Stomach (tissue), 9 donors: ENCODE results near the gene BCAR3. TPM values are rescaled to one million over a fixed set of nuclear protein-coding genes. Genes with fewer than 3 reads are reported as not detected.
"Not testable (repeated sequence)": the region's sequence is repeated elsewhere in the genome, so short reads cannot be mapped to it uniquely, and the experiment has no call there.

Source experiments
- DNase-seq, 2 donors: peaks; one replicate each; pipeline versions ENCODE4 v3.0.0 to v3.0.0-alpha.2; 2013 to 2019
- H3K27ac ChIP-seq, 5 donors: fragments of 200-600 bp in 4 of 5; sonication (generic) in 4 of 5; one replicate each; pipeline ENCODE4 v1.5.1; 2013 to 2019; ENCODE audit warnings: mild to moderate bottlenecking in 1 of 5, moderate library complexity in 1 of 5
- H3K27me3 ChIP-seq, 3 donors: fragments of 200-600 bp; sonication (generic); one replicate each; pipeline ENCODE4 v1.5.1; 2017 to 2019; ENCODE audit warnings: mixed run types in 1 of 3
- H3K36me3 ChIP-seq, 4 donors: fragments of 200-600 bp; sonication (generic); 1 replicate in 3 of 4; 2 replicates in 1 of 4; pipeline ENCODE4 v1.5.1; 2016 to 2019
- H3K4me1 ChIP-seq, 4 donors: fragments of 200-600 bp; sonication (generic); one replicate each; pipeline ENCODE4 v1.5.1; 2016 to 2019
- H3K4me3 ChIP-seq, 4 donors: fragments of 200-600 bp; sonication (generic) in 3 of 4; one replicate each; pipeline ENCODE4 v1.5.1; 2016 to 2019; ENCODE audit warnings: mild to moderate bottlenecking in 1 of 4
- H3K9me3 ChIP-seq, 4 donors: fragments of 200-600 bp; sonication (generic); one replicate each; pipeline ENCODE4 v1.5.1; 2016 to 2019
- CTCF ChIP-seq, 7 experiments: fragments of 450-650 bp in 4 of 7; fragments of 200-600 bp in 3 of 7; sonication (generic) in 3 of 7; IDR thresholded peaks; one replicate each; pipeline ENCODE4 v1.5.1; 2016 to 2019; ENCODE audit warnings: antibody characterized with exemption in 7 of 7, control low read depth in 2 of 7, mild to moderate bottlenecking in 1 of 7
- EP300 ChIP-seq: sonication (generic); formaldehyde crosslinking; IDR thresholded peaks from one replicate; pipeline ENCODE4 v1.6.1; 2017; ENCODE audit warnings: antibody characterized with exemption
- POLR2A ChIP-seq, 4 donors: fragments of 450-650 bp; IDR thresholded peaks; one replicate each; pipeline ENCODE4 v1.6.1; 2016; ENCODE audit warnings: antibody characterized with exemption in 4 of 4, control low read depth in 2 of 4, mild to moderate bottlenecking in 1 of 4, moderate library complexity in 1 of 4
- POLR2AphosphoS5 ChIP-seq, 3 donors: sonication (generic); formaldehyde crosslinking; IDR thresholded peaks; one replicate each; pipeline ENCODE4 v1.6.1; 2016; ENCODE audit warnings: antibody characterized with exemption in 3 of 3
- WGBS, 5 donors: extraction: QIAGEN DNeasy Blood & Tissue Kit in 3 of 5; methylation state at CpG; one replicate each; pipeline versions ENCODE4 v1.1.5 to v1.1.7; 2013 to 2018; 5-methylcytosine and 5-hydroxymethylcytosine counted together
- intact Hi-C: fragments of 100-400 bp; cut with DNase I; formaldehyde crosslinking; loops from one replicate; pipeline ENCODE4 v1.15.1; 2023; ENCODE audit warnings: low total_unique reads
- polyA plus RNA-seq, 3 donors: library from polyadenylated mRNA; stranded (reverse); fragments of 200-250 nt; gene quantifications; one replicate each; pipeline ENCODE4 v1.2.3, GENCODE V29; 2013
- total RNA-seq, 5 donors: library from RNA; depleted of rRNA; stranded (reverse); fragments of >200 nt; gene quantifications; one replicate each; pipeline versions ENCODE4 v1.1.0 to v1.2.3, GENCODE V29; 2014 to 2016
- donor health status: healthy with polysubstance abuse.
- donor health status: Bipolar disorder and iron deficiency.
- donor health status: healthy.

The BCAR3 gene
- total and polyA plus RNA-seq, 8 donors, result 5.6 to 28.0 (median 19.3) TPM

- H3K4me3 ChIP-seq, result no peak overlapping the region
- no peaks in the 10 kb centered on the region for H3K27me3 ChIP-seq
- intact Hi-C loops, result no loop called here
- no peaks in the 10 kb centered on the region for H3K9me3 ChIP-seq
- no peaks in the 10 kb centered on the region for H3K36me3 ChIP-seq
- H3K4me1 ChIP-seq, result peaks cover 41 to 87% (median 58%) of the 10 kb centered on the region in 4 donors
- DNase-seq, result no peak
- TF ChIP-seq CTCF (IDR thresholded peaks at IDR 0.05), result no peak
- TF ChIP-seq POLR2A (IDR thresholded peaks at IDR 0.05), result no peak
- WGBS, 5 donors, result 85 to 94% (median 92%) methylated on average over 5 of the region's 5 CpGs
- H3K27ac ChIP-seq, result peak overlapping the region in 1 of 5 donors; percentile 29
Measured at GRCh38 chr1:93675931-93676330, 5.7 kb downstream of the BCAR3 start.

- H3K9me3 ChIP-seq, result no peaks in the 10 kb centered on the region
- TF ChIP-seq POLR2AphosphoS5 (IDR thresholded peaks at IDR 0.05), result no peak
- TF ChIP-seq POLR2A (IDR thresholded peaks at IDR 0.05), result no peak
- intact Hi-C loops, result no loop called here
- no peaks in the 10 kb centered on the region for H3K36me3 ChIP-seq
- no peak for DNase-seq
- no peaks in the 10 kb centered on the region for H3K27me3 ChIP-seq
- 60 to 74% (median 62%) methylated on average over 3 of the region's 3 CpGs for WGBS, 5 donors
- H3K4me1 ChIP-seq, result peaks cover 43 to 87% (median 60%) of the 10 kb centered on the region in 4 donors
- no peak overlapping the region for H3K4me3 ChIP-seq
- H3K27ac ChIP-seq, result peak overlapping the region in 1 of 5 donors; percentile 26
Measured at GRCh38 chr1:93675271-93675670, 6.4 kb downstream of the BCAR3 start.

GRCh38 chr1:93674071-93674470 lies 7.6 kb downstream of the BCAR3 start:
- H3K9me3 ChIP-seq, intact Hi-C loops, H3K4me3 ChIP-seq, DNase-seq, H3K27me3 ChIP-seq, H3K36me3 ChIP-seq: not testable (repeated sequence)
- H3K27ac ChIP-seq, result peak overlapping the region in 2 of 5 donors; percentile 45 to 81
- WGBS, 5 donors, result 85 to 91% (median 89%) methylated on average over 6 of the region's 6 CpGs
- peaks cover 49 to 87% (median 62%) of the 10 kb centered on the region in 4 donors for H3K4me1 ChIP-seq

- Histone ChIP-seq H3K4me3 (no peak overlapping the region), H3K27ac (peak overlapping the region in 4 of 5 donors; percentile 27 to 81 (median 61)), H3K9me3 (no peaks in the 10 kb centered on the region), H3K36me3 (no peaks in the 10 kb centered on the region), H3K27me3 (no peaks in the 10 kb centered on the region), H3K4me1 (peaks cover 49 to 90% (median 68%) of the 10 kb centered on the region in 4 donors)
- TF ChIP-seq POLR2AphosphoS5 (IDR thresholded peaks at IDR 0.05) (peak in 2 of 3 donors; percentile 20 to 29), EP300 (no peak)
- WGBS, 5 donors, result 55 to 72% (median 61%) methylated on average over 2 of the region's 2 CpGs
- intact Hi-C loops, result no loop called here
- DNase-seq, result no peak
Measured at GRCh38 chr1:93673163-93673829, 8.3 kb downstream of the BCAR3 start.

GRCh38 chr1:93672477-93673162 lies 9.0 kb downstream of the BCAR3 start:
- Histone ChIP-seq H3K27ac (peak overlapping the region; percentile 27 to 81 (median 76)), H3K4me1 (peaks cover 55 to 97% (median 74%) of the 10 kb centered on the region in 4 donors), H3K36me3 (no peaks in the 10 kb centered on the region), H3K27me3 (no peaks in the 10 kb centered on the region), H3K4me3 (no peak overlapping the region), H3K9me3 (no peaks in the 10 kb centered on the region)
- WGBS, 5 donors, result 46 to 61% (median 48%) methylated on average over 5 of the region's 5 CpGs
- TF ChIP-seq EP300 (no peak), POLR2AphosphoS5 (IDR thresholded peaks at IDR 0.05) (no peak), POLR2A (IDR thresholded peaks at IDR 0.05) (no peak), CTCF (IDR thresholded peaks at IDR 0.05) (no peak)
- peak in 1 of 2 donors; percentile 41 for DNase-seq
- intact Hi-C loops, result no loop called here
